H1 (cell line): ENCODE results near the gene RGL3. TPM values are rescaled to one million over a fixed set of nuclear protein-coding genes. Genes with fewer than 3 reads are reported as not detected.
A peak's percentile ranks its signal among the peaks of the same experiment; 100 is the strongest.

Source experiments
- CTCF ChIA-PET: fragments of 300-600 bp; sonication (Branson Sonifier 250); formaldehyde crosslinking; loops from one replicate; lab custom pipeline; 2021; ENCODE audit not compliant: partially characterized antibody; lab: Charles Lee
- POLR2A ChIA-PET: fragments of 300-600 bp; sonication (Branson Sonifier 250); formaldehyde crosslinking; loops from one replicate; lab custom pipeline; 2021; ENCODE audit warnings: inconsistent platforms; ENCODE audit not compliant: partially characterized antibody; lab: Charles Lee
- DNase-seq, 2 experiments: peaks; one replicate each; pipeline versions ENCODE4 v3.0.0 to v3.0.0-alpha.2; 2010 to 2022; ENCODE audit warnings: low spot score in 2 of 2, low read depth in 1 of 2, mixed read lengths in 1 of 2
- FAIRE-seq: peaks from 2 replicates; lab custom pipeline; 2011; peaks lifted over from hg19 to GRCh38; lab: Jason Lieb, UNC
- H2AFZ ChIP-seq: 2 replicates; pipeline ENCODE4 v1.8.1; 2012; ENCODE audit warnings: low read length, inconsistent platforms
- H2AK5ac ChIP-seq: 2 replicates; pipeline ENCODE4 v1.6.1; 2013; ENCODE audit warnings: low read depth, low read length
- H2BK120ac ChIP-seq: replicated peaks from 2 replicates; pipeline ENCODE3; 2013; ENCODE audit warnings: low read depth, low read length, inconsistent platforms
- H2BK12ac ChIP-seq: 2 replicates; pipeline ENCODE4 v1.6.1; 2013; ENCODE audit warnings: low read depth, low read length
- H2BK15ac ChIP-seq: 2 replicates; pipeline ENCODE4 v1.6.1; 2013; ENCODE audit warnings: low read length
- H2BK20ac ChIP-seq: 2 replicates; pipeline ENCODE4 v1.6.1; 2013; ENCODE audit warnings: low read length
- H2BK5ac ChIP-seq: 2 replicates; pipeline ENCODE4 v1.6.1; 2013; ENCODE audit warnings: low read depth, low read length
- H3K14ac ChIP-seq: 2 replicates; pipeline ENCODE4 v1.6.1; 2013; ENCODE audit warnings: inconsistent platforms; ENCODE audit not compliant: insufficient read length
- H3K18ac ChIP-seq: 2 replicates; pipeline ENCODE4 v1.6.1; 2013; ENCODE audit warnings: low read length; ENCODE audit errors: extremely low read depth
- H3K23ac ChIP-seq: 2 replicates; pipeline ENCODE4 v1.6.1; 2013; ENCODE audit warnings: inconsistent platforms; ENCODE audit not compliant: insufficient read length
- H3K23me2 ChIP-seq: 2 replicates; pipeline ENCODE4 v1.6.1; 2013; ENCODE audit warnings: low read depth, low read length
- H3K27ac ChIP-seq: 2 replicates; pipeline ENCODE4 v1.6.1; 2011; ENCODE audit warnings: low read depth, low read length, inconsistent platforms
- H3K27me3 ChIP-seq, 4 experiments: replicated peaks in 1 of 4; 1 replicate in 1 of 4; 2 replicates in 3 of 4; pipeline versions ENCODE4 v1.6.1 to v1.8.1; 2011 to 2013; ENCODE audit warnings: low read length in 3 of 4, mild to moderate bottlenecking in 3 of 4, inconsistent platforms in 2 of 4, mixed read lengths in 2 of 4, moderate library complexity in 1 of 4; ENCODE audit not compliant: control insufficient read depth in 3 of 4, insufficient read depth in 3 of 4; ENCODE audit errors: extremely low read depth in 1 of 4
- H3K36me3 ChIP-seq, 4 experiments: 2 replicates each; pipeline versions ENCODE4 v1.6.1 to v1.8.1; 2011 to 2013; ENCODE audit warnings: mild to moderate bottlenecking in 4 of 4, low read length in 3 of 4, moderate library complexity in 2 of 4, control low read depth in 1 of 4, inconsistent platforms in 1 of 4; ENCODE audit not compliant: insufficient read depth in 4 of 4, control insufficient read depth in 2 of 4
- H3K4ac ChIP-seq: replicated peaks from 2 replicates; pipeline ENCODE3; 2013; ENCODE audit warnings: low read length, low read depth, mixed read lengths, inconsistent platforms; ENCODE audit not compliant: insufficient read length
- H3K4me1 ChIP-seq, 4 experiments: replicated peaks in 1 of 4; 1 replicate in 1 of 4; 2 replicates in 3 of 4; pipeline versions ENCODE4 v1.6.1 to v1.8.1; 2011 to 2013; ENCODE audit warnings: low read length in 3 of 4, inconsistent platforms in 2 of 4, mixed read lengths in 1 of 4; ENCODE audit not compliant: insufficient read depth in 4 of 4, control insufficient read depth in 3 of 4
- H3K4me2 ChIP-seq, 2 experiments: 2 replicates each; pipeline versions ENCODE4 v1.6.1 to v1.8.1; 2011 to 2013; ENCODE audit warnings: low read depth in 2 of 2, low read length in 2 of 2, control low read depth in 1 of 2, inconsistent platforms in 1 of 2, mild to moderate bottlenecking in 1 of 2; ENCODE audit not compliant: insufficient read depth in 1 of 2
- H3K4me3 ChIP-seq, 4 experiments: fragments of 200-600, 300-600 bp in 1 of 4; sonication (generic), shearing (Covaris generic), sonication (Bioruptor Twin) in 1 of 4; 2 replicates each; pipeline versions ENCODE4 v1.5.1 to v1.8.1; 2011 to 2016; ENCODE audit warnings: low read length in 4 of 4, low read depth in 3 of 4, control low read depth in 2 of 4, inconsistent platforms in 2 of 4, mild to moderate bottlenecking in 2 of 4, mixed read lengths in 1 of 4, moderate library complexity in 1 of 4; ENCODE audit not compliant: insufficient read depth in 2 of 4; ENCODE audit errors: extremely low read depth in 1 of 4
- H3K56ac ChIP-seq: replicated peaks from 2 replicates; pipeline ENCODE3; 2013; ENCODE audit warnings: low read depth, mild to moderate bottlenecking, mixed read lengths, low read length, inconsistent platforms; ENCODE audit not compliant: insufficient read length
- H3K79me1 ChIP-seq: 2 replicates; pipeline ENCODE4 v1.6.1; 2013; ENCODE audit warnings: low read depth, low read length, control low read depth
- H3K79me2 ChIP-seq, 2 experiments: 2 replicates each; pipeline versions ENCODE4 v1.6.1 to v1.8.1; 2012 to 2013; ENCODE audit warnings: low read length in 2 of 2, mild to moderate bottlenecking in 2 of 2, inconsistent platforms in 1 of 2; ENCODE audit not compliant: insufficient read depth in 2 of 2, control insufficient read depth in 1 of 2
- H3K9ac ChIP-seq, 4 experiments: replicated peaks in 1 of 4; 1 replicate in 1 of 4; 2 replicates in 3 of 4; pipeline versions ENCODE4 v1.6.1 to v1.8.1; 2011 to 2013; ENCODE audit warnings: low read depth in 3 of 4, low read length in 3 of 4, control low read depth in 2 of 4, mild to moderate bottlenecking in 2 of 4, moderate library complexity in 2 of 4, inconsistent platforms in 1 of 4; ENCODE audit errors: extremely low read depth in 1 of 4
- H3K9me3 ChIP-seq, 2 experiments: 2 replicates each; pipeline versions ENCODE4 v1.6.1 to v1.8.1; 2012 to 2013; ENCODE audit warnings: mild to moderate bottlenecking in 2 of 2, moderate library complexity in 2 of 2, control low read depth in 1 of 2, inconsistent platforms in 1 of 2, low read depth in 1 of 2, low read length in 1 of 2, mixed read lengths in 1 of 2; ENCODE audit not compliant: insufficient read depth in 2 of 2
- H4K20me1 ChIP-seq, 2 experiments: replicated peaks in 1 of 2; 2 replicates each; pipeline versions ENCODE3 to v1.8.1; 2011 to 2013; ENCODE audit warnings: inconsistent platforms in 2 of 2, low read length in 2 of 2, mild to moderate bottlenecking in 1 of 2; ENCODE audit not compliant: insufficient read depth in 2 of 2, control insufficient read depth in 1 of 2
- H4K5ac ChIP-seq: 2 replicates; pipeline ENCODE4 v1.6.1; 2013; ENCODE audit warnings: low read length, low read depth, mixed read lengths, inconsistent platforms; ENCODE audit not compliant: insufficient read length
- H4K8ac ChIP-seq: 2 replicates; pipeline ENCODE4 v1.8.0; 2013; ENCODE audit warnings: mild to moderate bottlenecking, moderate library complexity, low read length, inconsistent platforms; ENCODE audit not compliant: insufficient read depth; ENCODE audit errors: extremely low read depth
- H4K91ac ChIP-seq: replicated peaks from 2 replicates; pipeline ENCODE3; 2013; ENCODE audit warnings: low read length, mixed read lengths, inconsistent platforms; ENCODE audit not compliant: insufficient read length
- BRCA1 ChIP-seq: IDR thresholded peaks from 2 replicates; pipeline ENCODE4 v1.6.1; 2012; ENCODE audit warnings: low read depth, low read length, improper control_type of control experiment
- GABPA ChIP-seq: IDR thresholded peaks from 2 replicates; pipeline ENCODE4 v1.6.1; 2011; ENCODE audit warnings: mild to moderate bottlenecking, low read length, moderate library complexity, borderline replicate concordance; ENCODE audit not compliant: insufficient read depth
- WGBS, 2 experiments: shearing (Covaris generic) in 1 of 2; methylation state at CpG; one replicate each; pipeline versions ENCODE4 v1.1.6 to v1.1.7; 2013 to 2015; ENCODE audit warnings: low lambda C conversion rate in 2 of 2, mixed read lengths in 2 of 2, inconsistent platforms in 1 of 2, low coverage in 1 of 2, missing lambda C conversion rate in 1 of 2; ENCODE audit not compliant: insufficient replicate concordance in 2 of 2, insufficient coverage in 1 of 2, insufficient read length in 1 of 2; ENCODE audit errors: extremely low coverage in 1 of 2, missing lambda C conversion rate in 1 of 2; 5-methylcytosine and 5-hydroxymethylcytosine counted together
- polyA plus RNA-seq, 7 experiments: library from polyadenylated mRNA; depleted of rRNA in 3 of 7; stranded (reverse) in 5 of 7; unstranded in 2 of 7; fragments of >200 nt in 5 of 7; fragments of 200-250 nt in 2 of 7; gene quantifications; 1 replicate in 5 of 7; 2 replicates in 1 of 7; 4 replicates in 1 of 7; pipeline versions ENCODE4 v1.2.1 to v1.2.3, GENCODE V29; 2011 to 2013; ENCODE audit warnings: missing spikeins in 2 of 7, mixed read lengths in 2 of 7
- total RNA-seq: library from RNA; stranded (reverse); fragmentation: NEBNext Ultra II Directional; extraction: Animal tissue kit (Norgen Biotek cat#: 25700); gene quantifications from 2 replicates; pipeline ENCODE4 v1.2.1, GENCODE V29; 2021

The RGL3 gene
- total and polyA plus RNA-seq, 2 of the 8 experiments (the other 6 are each of a cell fraction or from before 2014, with no cell fraction given), result 36.9 to 40.9 TPM

GRCh38 chr19:11356676-11357550, 62.2 kb downstream of the RGL3 start:
- Histone ChIP-seq H2AK5ac (0 out of 2 replicates have a peak overlapping the region, but pooled peaks have one; percentile 39), H3K14ac (no peak overlapping the region), H3K27ac (no peak overlapping the region), H3K56ac (no peak overlapping the region), H2BK20ac (no peak overlapping the region), H4K5ac (no peak overlapping the region), H3K9ac (no peak overlapping the region), H2BK5ac (0 out of 2 replicates have a peak overlapping the region, but pooled peaks have one; percentile 35), H2BK120ac (no peak overlapping the region), H3K79me2 (no peaks in the 10 kb centered on the region), H3K23ac (no peak overlapping the region), H2BK15ac (peak overlapping the region; percentile 61; the same call in 1 of the 2 replicates), H3K23me2 (peaks cover 18% of the 10 kb centered on the region; the same call in 1 of the 2 replicates), H3K36me3 (no peaks in the 10 kb centered on the region), H3K4me3 (no peak overlapping the region), H3K9me3 (no peaks in the 10 kb centered on the region), H4K8ac (no peak overlapping the region; the same call in 1 of the 2 replicates), H2BK12ac (no peak overlapping the region), H3K4me2 (no peak overlapping the region; a peak in 1 of 4 replicates), H4K20me1 (peaks cover 0 to 5% of the 10 kb centered on the region in 2 experiments), H3K4ac (no peak overlapping the region), H2AFZ (no peak overlapping the region), H3K79me1 (peaks cover 3% of the 10 kb centered on the region; the same call in 1 of the 2 replicates), H4K91ac (no peak overlapping the region), H3K18ac (no peak overlapping the region), H3K27me3 (peaks cover 0 to 17% (median 12%) of the 10 kb centered on the region in 4 experiments; a peak in 3 of 7 replicates), H3K4me1 (peaks cover 3 to 13% (median 10%) of the 10 kb centered on the region in 4 experiments)
- 80% methylated on average over 10 of the region's 11 CpGs; no CpG with 5 or more reads in 1 of the 2 experiments for WGBS, 2 experiments
- no peak for FAIRE-seq
- TF ChIP-seq GABPA, result no peak
- no peak for TF ChIP-seq BRCA1
- POLR2A ChIA-PET, result interaction anchor here (2.2 kb wide), 1 partner anchor 18 kb away, joined by 8 read pairs; the partner anchor contains the start of gene SWSAP1
- CTCF ChIA-PET, result interaction anchor here (1.3 to 1.5 kb wide), 2 partner anchors 9 to 11 kb away, joined by 3 to 4 read pairs; partner anchors contain the start of genes CCDC159 and TMEM205
- DNase-seq, result no peak
